Left hindlimb (tissue), 1 donor: ENCODE measurements around the gene KIF5B.
"Not testable (repeated sequence)": the region's sequence is repeated elsewhere in the genome, so short reads cannot be mapped to it uniquely, and the experiment has no call there.

ENCODE experiments used
- DNase-seq: peaks from one replicate; pipeline ENCODE4 v3.0.0-alpha.2; 2018

Gene KIF5B

GRCh38 chr10:32004161-32004591 lies 52.0 kb downstream of the KIF5B start:
- DNase-seq: peak; percentile 44

GRCh38 chr10:32002531-32002930 lies 53.7 kb downstream of the KIF5B start:
- DNase-seq: no peak

- no peak for DNase-seq
These were observed 55.3 kb downstream of the KIF5B start for GRCh38 chr10:32000937-32001336.

- no peak for DNase-seq
These were observed 56.4 kb downstream of the KIF5B start for GRCh38 chr10:31999836-32000235.

GRCh38 chr10:31999070-31999660 lies 57.1 kb downstream of the KIF5B start:
- DNase-seq: no peak

GRCh38 chr10:31994926-31995325 lies 61.3 kb downstream of the KIF5B start:
- DNase-seq: no peak

- no peak for DNase-seq
These were observed 65.3 kb downstream of the KIF5B start for GRCh38 chr10:31990937-31991336.

GRCh38 chr10:31987786-31988185 lies 68.4 kb downstream of the KIF5B start:
- DNase-seq: not testable (repeated sequence)

GRCh38 chr10:31982111-31982510 lies 74.1 kb downstream of the KIF5B start:
- DNase-seq: no peak

GRCh38 chr10:31980471-31980870 lies 75.8 kb downstream of the KIF5B start:
- DNase-seq: no peak

- not testable (repeated sequence) for DNase-seq
These were observed 77.2 kb downstream of the KIF5B start for GRCh38 chr10:31979071-31979470.

- DNase-seq: no peak
These were observed 78.1 kb downstream of the KIF5B start for GRCh38 chr10:31978156-31978483.

- no peak for DNase-seq
These were observed 78.6 kb downstream of the KIF5B start for GRCh38 chr10:31977440-31978155.

GRCh38 chr10:31975157-31975765 lies 81.0 kb downstream of the KIF5B start:
- no peak for DNase-seq

- no peak for DNase-seq
These were observed 81.6 kb downstream of the KIF5B start for GRCh38 chr10:31974434-31975124.

GRCh38 chr10:31972519-31973041 lies 83.6 kb downstream of the KIF5B start:
- DNase-seq: no peak

- not testable (repeated sequence) for DNase-seq
These were observed 86.4 kb downstream of the KIF5B start for GRCh38 chr10:31969847-31970246.

- no peak for DNase-seq
These were observed 92.6 kb downstream of the KIF5B start for GRCh38 chr10:31963589-31963980.

GRCh38 chr10:31962826-31963588 lies 93.2 kb downstream of the KIF5B start:
- no peak for DNase-seq

- no peak for DNase-seq
These were observed 94.7 kb downstream of the KIF5B start for GRCh38 chr10:31961277-31962074.

- no peak for DNase-seq
These were observed 96.6 kb downstream of the KIF5B start for GRCh38 chr10:31959461-31960173.
